ENCODE data around the gene CES1. TPM values are rescaled to one million over a fixed set of nuclear protein-coding genes. Genes with fewer than 3 reads are reported as not detected.
"Not testable (repeated sequence)": the region's sequence is repeated elsewhere in the genome, so short reads cannot be mapped to it uniquely, and the experiment has no call there.

The CES1 gene
- polyA plus RNA-seq, 1 experiment = 1.4 TPM

- POLR2A ChIA-PET = no interaction called here
- no peak for DNase-seq (ENCODE audit: low read depth, low spot score)
- Histone ChIP-seq H3K9me3 (ENCODE audit: control insufficient read depth, insufficient read depth, low read length) (no peaks in the 10 kb centered on the region), H3K27me3 (ENCODE audit: control insufficient read depth, insufficient read depth, low read length) (no peaks in the 10 kb centered on the region), H3K4me3 (ENCODE audit: low read depth, low read length) (no peak overlapping the region), H3K27ac (ENCODE audit: low read depth, low read length) (no peak overlapping the region)
- CTCF ChIA-PET = no interaction called here
- TF ChIP-seq CTCF (IDR thresholded peaks at IDR 0.05; ENCODE audit: low read depth, low read length) = no peak
Observed at GRCh38 chr16:55775857-55776256, 57.0 kb downstream of the CES1 start.

GRCh38 chr16:55773859-55774549 lies 58.9 kb downstream of the CES1 start:
- ChIA-PET POLR2A (no interaction called here), CTCF (no interaction called here)
- no peak for TF ChIP-seq CTCF (IDR thresholded peaks at IDR 0.05; ENCODE audit: low read depth, low read length)

GRCh38 chr16:55765161-55765560 lies 67.7 kb downstream of the CES1 start:
- ChIA-PET POLR2A (no interaction called here), CTCF (no interaction called here)
- Histone ChIP-seq H3K27me3 (ENCODE audit: control insufficient read depth, insufficient read depth, low read length) (peaks cover 4% of the 10 kb centered on the region), H3K27ac (ENCODE audit: low read depth, low read length) (no peak overlapping the region), H3K9me3 (ENCODE audit: control insufficient read depth, insufficient read depth, low read length) (no peaks in the 10 kb centered on the region), H3K4me3 (ENCODE audit: low read depth, low read length) (no peak overlapping the region)
- DNase-seq (ENCODE audit: low read depth, low spot score) = no peak
- no peak for TF ChIP-seq CTCF (IDR thresholded peaks at IDR 0.05; ENCODE audit: low read depth, low read length)

More at GRCh38 chr16:55773859-55774549, 58.9 kb downstream of the CES1 start:
- DNase-seq (ENCODE audit: low read depth, low spot score) = no peak
- Histone ChIP-seq H3K27me3 (ENCODE audit: control insufficient read depth, insufficient read depth, low read length) (no peaks in the 10 kb centered on the region), H3K4me3 (ENCODE audit: low read depth, low read length) (no peak overlapping the region), H3K9me3 (ENCODE audit: control insufficient read depth, insufficient read depth, low read length) (no peaks in the 10 kb centered on the region), H3K27ac (ENCODE audit: low read depth, low read length) (no peak overlapping the region)

DNA sequence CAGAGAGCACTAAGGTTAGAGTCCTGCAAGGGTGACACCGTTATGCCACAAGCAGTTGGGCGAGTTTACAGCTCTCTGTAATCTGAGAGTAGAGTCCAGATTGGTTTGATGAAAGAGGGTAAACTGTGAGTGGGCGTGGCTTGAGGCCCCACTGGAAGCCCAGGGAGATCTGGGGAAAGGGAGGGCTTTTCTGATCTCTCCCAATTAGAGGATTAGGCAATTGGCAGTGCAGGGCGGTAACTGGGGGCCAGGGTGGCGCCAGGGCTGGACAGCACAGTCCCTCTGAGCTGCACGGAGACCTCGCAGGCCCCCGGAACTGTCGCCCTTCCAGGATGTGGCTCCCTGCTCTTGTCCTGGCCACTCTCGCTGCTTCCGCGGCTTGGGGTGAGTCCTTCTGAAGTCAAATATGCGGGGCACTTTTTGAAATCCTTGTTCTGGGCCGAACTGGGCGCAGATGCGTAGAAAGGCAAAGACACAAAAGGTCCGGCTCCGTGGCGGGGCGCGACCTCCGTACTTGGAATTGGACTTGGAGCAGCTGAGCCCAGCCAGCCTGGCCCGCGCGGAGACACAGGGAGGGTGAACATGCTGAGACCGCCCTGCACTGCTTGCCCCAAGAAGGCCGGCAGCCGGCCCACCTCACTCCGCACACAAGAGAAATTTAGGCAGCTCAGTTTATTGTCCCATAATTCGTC lies 72.4 kb downstream of the CES1 start:
- Histone ChIP-seq H3K27me3 (ENCODE audit: control insufficient read depth, insufficient read depth, low read length) (peaks cover 8% of the 10 kb centered on the region), H3K9me3 (ENCODE audit: control insufficient read depth, insufficient read depth, low read length) (no peaks in the 10 kb centered on the region), H3K27ac (ENCODE audit: low read depth, low read length) (no peak overlapping the region), H3K4me3 (ENCODE audit: low read depth, low read length) (no peak overlapping the region)
- DNase-seq (ENCODE audit: low read depth, low spot score) = no peak
- ChIA-PET CTCF (interaction anchor here (1.2 kb wide), 1 partner anchor 296 kb away, joined by 5 read pairs; no protein-coding TSS in a partner anchor), POLR2A (no interaction called here)
- no peak for TF ChIP-seq CTCF (IDR thresholded peaks at IDR 0.05; ENCODE audit: low read depth, low read length)

DNA sequence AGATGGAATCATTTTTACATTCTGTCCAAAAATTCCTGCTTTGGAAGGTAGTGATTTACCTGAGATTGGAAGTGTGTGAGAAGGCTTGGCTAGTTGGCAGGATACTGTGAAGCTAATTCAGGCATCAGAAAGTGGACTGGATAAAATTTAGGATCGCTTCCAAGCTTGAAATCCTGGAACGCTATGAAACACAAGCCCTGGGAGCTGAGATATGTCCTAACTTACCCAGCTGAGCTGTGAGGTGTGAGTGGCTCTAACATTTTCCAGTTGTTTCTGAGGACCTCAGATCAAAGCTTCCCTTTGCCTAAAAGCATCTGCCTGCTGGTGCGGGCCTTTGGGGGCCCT lies 73.0 kb downstream of the CES1 start:
- H3K9me3 ChIP-seq (ENCODE audit: control insufficient read depth, insufficient read depth, low read length); POLR2A ChIA-PET; H3K27ac ChIP-seq (ENCODE audit: low read depth, low read length); H3K4me3 ChIP-seq (ENCODE audit: low read depth, low read length); DNase-seq (ENCODE audit: low read depth, low spot score); H3K27me3 ChIP-seq (ENCODE audit: control insufficient read depth, insufficient read depth, low read length): not testable (repeated sequence)
- CTCF ChIA-PET = interaction anchor here (1.2 kb wide), 1 partner anchor 295 kb away, joined by 5 read pairs; no protein-coding TSS in a partner anchor

- H3K27ac ChIP-seq (ENCODE audit: low read depth, low read length); CTCF ChIA-PET; DNase-seq (ENCODE audit: low read depth, low spot score); H3K9me3 ChIP-seq (ENCODE audit: control insufficient read depth, insufficient read depth, low read length); POLR2A ChIA-PET; H3K27me3 ChIP-seq (ENCODE audit: control insufficient read depth, insufficient read depth, low read length); H3K4me3 ChIP-seq (ENCODE audit: low read depth, low read length): not testable (repeated sequence)
Observed at GRCh38 chr16:55757595-55758527, 75.0 kb downstream of the CES1 start.
